Activated CD4-positive, CD25-positive, alpha-beta regulatory T cell treated with anti-CD3 and anti-CD28 coated beads, Interleukin-2, amount 50 U/mL, for 72 hours (primary cell): ENCODE results near the gene HGFAC.

Experiments used
- DNase-seq: peaks from one replicate; pipeline ENCODE4 v3.0.0; 2021

Gene HGFAC

DNA sequence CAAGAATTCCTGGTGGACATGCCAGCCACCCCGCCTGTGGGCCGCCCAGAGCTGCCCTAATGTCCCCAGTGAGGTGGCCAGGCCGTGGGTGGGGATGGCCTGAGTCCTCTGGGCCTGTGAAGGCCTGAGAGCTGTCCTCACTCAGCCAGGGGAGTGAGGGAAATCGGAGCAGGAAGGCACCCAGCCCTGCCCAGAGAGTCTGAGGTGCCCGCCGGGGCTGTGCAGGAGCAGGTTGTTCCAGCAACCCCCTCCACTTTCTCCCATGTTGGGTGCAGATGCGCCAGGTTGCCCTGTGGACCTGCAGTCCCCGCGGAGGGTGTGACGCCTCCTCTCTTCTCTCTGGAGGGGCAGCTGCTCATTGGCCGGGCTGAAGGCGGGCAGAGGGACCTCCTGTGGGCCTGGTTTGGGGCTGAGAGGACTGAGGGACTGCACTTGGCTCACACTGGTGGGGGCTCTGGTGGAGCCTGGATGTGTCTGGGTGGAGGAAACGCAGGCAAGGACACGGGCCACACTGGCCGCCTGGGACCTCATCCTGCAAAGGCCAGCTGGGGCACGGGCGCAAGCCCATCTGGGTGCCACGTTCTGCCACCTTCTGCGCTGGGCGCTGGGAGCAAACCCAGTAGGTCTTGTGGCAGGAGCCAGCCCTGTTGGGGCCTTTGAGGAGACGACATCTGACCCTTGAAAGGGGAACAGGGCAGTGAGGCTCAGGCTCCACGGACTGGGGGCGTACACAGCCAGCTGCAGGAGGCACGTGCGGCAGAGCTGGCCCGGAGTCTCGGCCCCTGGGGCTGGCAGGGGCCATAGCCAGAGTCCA, 35.4 kb downstream of the HGFAC start:
- no peak for DNase-seq

GRCh38 chr4:3477750-3478430, 36.1 kb downstream of the HGFAC start:
- DNase-seq = no peak

DNA sequence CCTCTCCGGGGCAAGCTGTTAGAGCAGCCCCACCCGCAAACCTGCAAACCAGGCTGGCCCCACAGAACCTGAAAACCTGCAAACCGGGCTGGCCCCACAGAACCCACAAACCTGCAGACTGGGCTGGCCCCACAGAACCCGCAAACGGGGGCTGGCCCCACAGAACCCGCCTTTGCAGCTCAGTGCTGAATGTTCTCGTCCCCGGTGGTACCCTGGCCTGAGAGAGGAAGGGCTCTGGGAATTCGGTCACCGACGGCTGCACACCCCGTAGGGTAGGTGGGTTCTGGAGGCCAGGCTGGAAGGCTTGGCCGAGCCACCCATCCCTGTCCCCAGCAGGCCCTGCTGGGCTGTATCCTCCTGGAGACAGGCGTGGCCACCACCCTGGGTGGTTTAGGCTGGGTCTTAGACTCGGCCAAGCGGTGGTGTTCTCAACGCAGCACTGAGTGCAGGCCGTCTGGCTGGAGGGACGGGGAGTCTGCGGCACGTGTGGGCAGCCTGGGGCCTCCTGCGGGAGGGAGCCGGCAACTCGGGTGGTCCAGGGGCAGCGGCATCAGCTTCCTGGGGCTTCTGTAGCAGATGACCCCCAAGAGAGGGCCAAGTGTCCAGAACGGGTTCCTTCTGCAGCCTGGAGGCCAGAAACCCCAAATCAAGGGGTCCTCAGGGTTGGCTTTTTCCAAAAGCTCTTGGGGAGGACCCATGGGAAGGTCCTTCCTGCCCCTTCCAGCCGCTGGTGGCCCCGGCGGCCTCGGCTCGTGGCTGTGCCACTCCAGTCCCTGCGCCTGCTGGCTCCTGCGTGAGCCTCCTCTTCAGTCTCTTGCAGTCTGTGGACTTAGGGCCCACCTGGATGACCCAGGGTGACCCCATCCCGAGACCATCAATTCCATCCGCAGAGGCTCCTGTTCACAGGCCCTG, 36.9 kb downstream of the HGFAC start:
- DNase-seq = no peak

DNA sequence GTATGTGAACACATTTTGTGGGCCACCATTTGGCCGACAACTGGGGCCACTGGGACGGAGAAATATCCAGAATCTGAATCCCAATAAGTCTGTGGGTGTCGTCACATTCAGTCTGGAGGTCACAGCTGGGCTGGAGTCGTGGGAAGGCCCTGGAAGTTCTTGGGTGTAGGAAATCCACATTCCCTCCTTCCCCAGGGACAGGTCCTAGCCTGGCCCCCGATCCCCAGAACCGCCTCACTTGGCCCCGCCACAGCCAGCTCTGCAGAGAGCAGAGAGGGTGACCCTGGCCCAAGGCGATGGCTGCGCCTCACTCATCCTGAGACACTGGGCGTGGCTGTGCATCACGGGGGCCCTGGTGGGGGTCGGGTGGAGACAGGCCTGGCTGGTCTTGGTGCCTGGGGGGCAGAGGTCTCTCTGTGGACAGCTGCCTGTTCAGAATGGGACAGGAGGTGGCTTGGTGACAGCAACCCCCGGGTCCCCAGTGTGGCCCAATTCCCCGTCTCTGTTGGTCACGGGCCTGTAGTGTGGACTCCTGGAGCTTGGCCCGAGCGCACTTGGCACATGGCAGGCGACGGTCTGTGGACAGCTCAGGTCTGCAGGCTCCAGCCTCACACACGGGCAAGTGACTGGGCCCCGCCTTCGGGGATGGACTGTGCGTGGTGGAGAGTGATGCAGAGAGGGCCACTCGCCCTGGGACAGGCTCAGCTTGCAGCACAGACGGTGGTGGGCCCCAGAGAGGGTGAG, 37.8 kb downstream of the HGFAC start:
- DNase-seq = no peak

DNA sequence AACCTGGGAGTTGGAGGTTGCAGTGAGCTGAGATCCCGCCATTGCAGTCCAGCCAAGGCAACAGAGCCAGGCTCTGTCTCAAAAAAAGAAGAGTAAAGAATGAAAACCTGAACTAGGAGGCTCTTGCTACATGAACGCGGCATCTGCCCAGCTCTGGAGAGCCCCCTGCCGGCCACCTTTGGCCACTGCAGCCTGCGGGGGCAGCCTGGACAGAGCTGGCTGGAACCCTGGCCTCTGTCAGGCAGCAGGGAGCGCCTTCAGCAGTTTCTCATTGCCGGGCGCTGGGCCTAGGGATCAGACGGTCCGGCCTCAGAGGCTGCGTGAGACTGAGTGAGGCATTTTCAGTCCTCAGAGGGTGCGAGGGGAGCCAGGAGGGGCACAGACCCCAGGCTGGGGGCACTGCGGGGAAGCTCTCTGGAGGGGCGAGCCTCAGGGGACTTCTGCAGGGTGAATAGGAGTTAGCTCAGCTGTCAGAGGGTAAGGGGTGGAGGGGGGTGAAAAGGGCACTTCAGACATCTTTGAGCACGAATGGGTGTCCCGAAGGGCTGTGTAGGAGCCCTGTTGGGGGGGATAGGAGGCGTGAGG, 38.9 kb downstream of the HGFAC start:
- DNase-seq = peak; percentile 84

GRCh38 chr4:3481113-3481531, 39.4 kb downstream of the HGFAC start:
- no peak for DNase-seq

DNA sequence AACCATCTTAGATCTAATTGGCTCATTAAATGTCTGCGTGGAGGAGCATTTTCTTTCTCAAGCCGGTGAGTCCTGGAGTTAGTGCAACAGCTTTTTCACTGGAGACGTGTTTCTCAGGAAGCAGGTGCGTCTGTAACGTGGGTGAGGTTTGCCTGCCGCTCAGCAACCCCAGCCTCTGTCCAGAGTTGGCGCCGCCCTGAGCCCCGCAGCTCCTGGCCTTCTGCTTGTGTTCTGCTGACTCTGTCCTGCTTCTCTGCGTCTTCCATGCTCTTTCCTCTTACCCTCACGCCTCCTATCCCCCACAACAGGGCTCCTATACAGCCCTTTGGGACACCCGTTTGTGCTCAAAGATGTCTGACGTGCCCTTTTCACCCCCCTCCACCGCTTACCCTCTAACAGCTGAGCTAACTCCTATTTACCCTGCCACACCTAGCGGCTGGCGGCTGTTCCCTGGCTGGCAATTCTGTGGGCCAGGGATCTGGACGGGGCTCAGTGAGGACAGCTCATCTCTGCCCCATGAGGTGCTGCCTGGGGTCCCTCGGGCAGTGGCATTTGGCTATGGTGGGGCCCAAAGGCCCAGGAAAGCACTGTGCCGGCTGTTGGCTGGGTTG, 40.1 kb downstream of the HGFAC start:
- DNase-seq = no peak

GRCh38 chr4:3482707-3483106, 40.9 kb downstream of the HGFAC start:
- DNase-seq = no peak

DNA sequence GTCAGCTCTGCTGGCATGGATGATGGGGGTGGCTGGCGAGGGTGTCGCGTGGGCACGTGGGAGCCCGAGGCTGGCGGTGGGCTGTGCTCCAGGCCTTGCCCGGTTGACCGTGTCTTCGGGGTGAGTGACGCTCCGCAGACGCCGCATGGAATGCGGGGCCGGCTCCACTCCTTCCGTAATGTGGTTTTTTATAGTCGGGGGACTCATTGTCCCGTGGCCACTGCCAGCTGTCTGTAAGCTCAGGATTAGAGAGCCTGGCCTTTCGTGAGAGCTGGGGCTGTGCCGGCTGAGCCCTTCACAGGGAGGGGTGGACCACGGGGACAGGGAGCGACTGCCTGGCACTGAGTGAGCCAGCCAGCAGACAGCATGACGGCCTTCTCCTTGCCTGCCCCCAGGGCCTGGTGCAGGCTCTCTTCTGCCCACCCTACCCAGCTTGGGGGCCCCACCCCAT, 41.7 kb downstream of the HGFAC start:
- no peak for DNase-seq

- no peak for DNase-seq
These were observed 42.5 kb downstream of the HGFAC start for GRCh38 chr4:3484057-3484973.

GRCh38 chr4:3485011-3485791, 43.4 kb downstream of the HGFAC start:
- DNase-seq = no peak

GRCh38 chr4:3485886-3486540, 44.2 kb downstream of the HGFAC start:
- no peak for DNase-seq

DNA sequence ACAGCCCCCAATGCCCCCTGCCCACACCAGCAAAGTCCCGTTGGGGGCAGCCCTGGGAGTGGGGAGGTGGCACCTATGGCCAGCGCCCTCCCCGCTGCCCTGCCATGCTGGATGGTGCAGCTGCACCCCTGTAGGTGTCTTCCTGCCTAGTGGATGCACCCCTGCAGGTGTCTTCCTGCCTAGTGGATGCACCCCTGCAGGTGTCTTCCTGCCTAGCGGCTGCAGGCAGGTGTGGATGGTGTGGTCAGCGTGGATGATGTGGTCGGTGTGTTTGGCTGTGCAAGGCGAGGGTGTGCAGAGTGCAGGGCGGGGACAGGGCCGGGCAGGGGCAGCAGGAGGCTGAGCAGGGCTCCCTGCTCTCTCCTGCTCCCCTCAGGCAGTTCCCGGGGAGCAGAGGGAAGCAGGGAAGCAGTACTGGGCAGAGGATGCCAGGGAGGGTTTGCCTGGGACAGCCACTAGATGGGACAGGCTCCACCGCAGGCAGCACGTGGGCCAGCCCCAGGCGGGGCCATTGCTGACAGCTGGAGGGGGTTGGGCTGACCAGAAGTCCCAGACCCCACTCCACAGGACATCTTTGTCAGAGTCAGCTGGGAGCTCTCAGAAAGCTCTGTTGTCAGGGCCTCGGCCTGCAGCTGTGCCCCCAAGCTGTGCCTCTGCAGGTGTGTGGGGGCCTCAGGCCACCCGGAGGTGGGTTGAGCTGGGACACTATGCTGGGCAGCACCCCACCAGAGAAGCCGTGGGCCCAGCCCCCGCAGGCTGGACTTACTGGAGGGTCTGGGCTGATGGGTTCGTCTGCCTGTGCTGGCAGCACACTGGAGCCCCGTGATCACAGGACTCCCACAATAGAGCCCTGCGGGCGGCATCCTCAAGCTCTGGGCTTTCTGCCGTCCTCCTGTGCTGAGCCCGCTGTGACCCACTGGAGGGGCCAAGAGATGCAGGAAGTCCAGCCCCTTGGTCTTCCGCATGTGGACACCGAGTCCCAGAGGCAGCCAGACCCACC, 45.1 kb downstream of the HGFAC start:
- DNase-seq = no peak

- DNase-seq = no peak
These were observed 46.1 kb downstream of the HGFAC start for GRCh38 chr4:3487861-3488260.

GRCh38 chr4:3488820-3489219, 47.1 kb downstream of the HGFAC start:
- DNase-seq = no peak

DNA sequence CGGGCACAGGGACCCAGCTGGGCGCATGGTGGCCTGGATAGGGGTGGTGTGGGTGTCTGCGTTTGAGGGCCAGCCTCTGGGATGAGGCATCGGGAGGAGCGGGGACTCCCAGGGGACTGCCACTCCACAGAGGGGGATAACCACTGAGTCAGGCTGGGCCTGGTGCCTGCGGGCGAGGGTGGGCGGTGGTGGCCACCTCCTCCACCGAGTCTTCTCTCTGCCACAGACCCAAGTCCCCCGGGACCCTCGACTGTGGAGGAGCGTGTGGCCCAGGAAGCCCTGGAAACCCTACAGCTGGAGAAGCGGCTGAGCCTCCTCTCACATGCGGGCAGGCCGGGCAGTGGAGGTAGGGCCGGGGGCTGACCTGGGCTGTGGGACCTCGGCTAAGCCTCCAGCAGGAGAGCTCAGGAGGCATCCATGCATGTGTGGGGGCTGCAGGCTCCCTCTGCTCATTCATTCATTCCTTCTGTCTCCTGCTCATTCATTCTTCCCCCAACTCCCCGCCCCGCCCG, 47.7 kb downstream of the HGFAC start:
- no peak for DNase-seq

DNA sequence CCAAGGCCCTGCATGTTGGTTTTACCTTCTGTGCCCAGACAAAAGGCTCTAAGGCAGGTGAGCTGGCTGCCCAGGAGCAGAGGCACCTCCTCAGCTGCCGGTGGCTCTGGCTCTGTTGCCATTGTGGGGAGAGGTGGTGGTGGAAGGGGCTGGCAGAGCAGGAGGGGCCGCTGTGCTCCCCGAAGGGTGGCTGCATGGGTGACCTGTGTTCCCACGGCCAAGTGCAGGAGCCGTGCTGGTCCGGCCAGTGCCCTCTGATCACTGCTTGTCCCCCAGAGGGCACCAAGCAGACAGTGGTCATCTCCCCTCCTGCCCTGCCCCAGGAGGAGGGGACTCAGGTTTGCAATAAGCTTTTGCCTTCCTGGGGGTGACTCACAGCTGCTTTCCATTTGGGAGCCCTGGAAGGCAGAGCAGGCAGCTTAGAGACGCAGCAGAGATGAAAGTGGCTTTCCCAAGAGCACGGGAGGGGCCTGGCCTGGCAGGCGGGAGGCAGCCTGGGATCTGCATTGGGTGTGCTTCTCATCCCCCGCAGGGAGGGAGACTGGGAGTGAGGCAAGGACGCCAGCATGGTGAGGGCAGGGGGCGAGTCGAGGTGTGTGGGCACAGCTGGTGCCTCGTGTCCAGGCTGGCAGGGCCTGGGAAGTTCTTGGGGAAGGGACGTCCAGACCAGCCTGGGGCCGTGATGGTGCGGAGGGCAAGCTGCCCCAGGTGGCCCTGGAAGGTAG, 50.1 kb downstream of the HGFAC start:
- DNase-seq = no peak
